SK-N-SH (cell line): ENCODE data around the gene SSBP1. TPM values are rescaled to one million over a fixed set of nuclear protein-coding genes. Genes with fewer than 3 reads are reported as not detected.

ENCODE experiments used
- CTCF ChIA-PET: fragments of 300-600, 350-600 bp; formaldehyde crosslinking; extraction: SDS; loops from one replicate; lab custom pipeline; 2021; lab: Yijun Ruan, JAX
- POLR2A ChIA-PET: fragments of 350-600 bp; sonication (Branson Sonifier 250); formaldehyde crosslinking; extraction: SDS; loops from one replicate; lab custom pipeline; 2020; ENCODE audit warnings: antibody characterized with exemption, inconsistent platforms; lab: Yijun Ruan, JAX
- DNase-seq: peaks from one replicate; pipeline ENCODE4 v3.0.0; 2012
- H2AFZ ChIP-seq: fragments of 200-600 bp; sonication (generic); 2 replicates; pipeline ENCODE4 v1.8.1; 2016; ENCODE audit warnings: antibody characterized with exemption, mild to moderate bottlenecking, low read depth
- H3F3A ChIP-seq: fragments of 200-600 bp; sonication (generic); replicated peaks from 2 replicates; pipeline ENCODE3; 2016; ENCODE audit warnings: antibody characterized with exemption, mild to moderate bottlenecking; ENCODE audit not compliant: insufficient read depth
- H3K27ac ChIP-seq, 2 experiments: fragments of 200-500 bp in 1 of 2; fragments of 200-600 bp in 1 of 2; sonication (Bioruptor generic) in 1 of 2; sonication (generic), shearing (Covaris generic) in 1 of 2; 2 replicates each; pipeline versions ENCODE4 v1.5.1 to v1.6.1; 2014 to 2016; ENCODE audit warnings: low read depth in 2 of 2, inconsistent platforms in 1 of 2, low read length in 1 of 2, mild to moderate bottlenecking in 1 of 2, mixed read lengths in 1 of 2
- H3K27me3 ChIP-seq: fragments of 200-600 bp; sonication (generic), shearing (Covaris generic); 2 replicates; pipeline ENCODE4 v1.6.1; 2016; ENCODE audit warnings: mixed run types; ENCODE audit not compliant: insufficient read depth
- H3K36me3 ChIP-seq, 2 experiments: fragments of 200-500 bp in 1 of 2; fragments of 200-600 bp in 1 of 2; sonication (Bioruptor generic) in 1 of 2; sonication (generic) in 1 of 2; replicated peaks in 1 of 2; 2 replicates each; pipeline versions ENCODE3 to v1.5.1; 2014 to 2016; ENCODE audit warnings: low read length in 1 of 2, mild to moderate bottlenecking in 1 of 2; ENCODE audit not compliant: insufficient read depth in 2 of 2, control insufficient read depth in 1 of 2
- H3K4me1 ChIP-seq, 2 experiments: fragments of 200-500 bp in 1 of 2; fragments of 200-600 bp in 1 of 2; sonication (Bioruptor generic) in 1 of 2; sonication (generic), shearing (Covaris generic) in 1 of 2; 2 replicates each; pipeline versions ENCODE4 v1.5.1 to v1.6.1; 2014 to 2016; ENCODE audit warnings: low read depth in 1 of 2, low read length in 1 of 2, mixed run types in 1 of 2; ENCODE audit not compliant: insufficient read depth in 2 of 2, control insufficient read depth in 1 of 2
- H3K4me2 ChIP-seq: fragments of 200-600 bp; sonication (generic), shearing (Covaris generic); 2 replicates; pipeline ENCODE4 v1.6.1; 2017; ENCODE audit warnings: mixed run types
- H3K4me3 ChIP-seq, 2 experiments: fragments of 200-500 bp in 1 of 2; fragments of 200-600 bp in 1 of 2; sonication (Bioruptor generic) in 1 of 2; sonication (generic), shearing (Covaris generic) in 1 of 2; 2 replicates each; pipeline versions ENCODE4 v1.5.1 to v1.8.1; 2014 to 2016; ENCODE audit warnings: low read depth in 2 of 2, inconsistent platforms in 1 of 2, low read length in 1 of 2, mild to moderate bottlenecking in 1 of 2, mixed read lengths in 1 of 2, moderate library complexity in 1 of 2
- H3K79me2 ChIP-seq: fragments of 200-600 bp; sonication (generic); 2 replicates; pipeline ENCODE4 v1.8.1; 2017; ENCODE audit warnings: mild to moderate bottlenecking; ENCODE audit not compliant: insufficient read depth
- H3K9ac ChIP-seq: fragments of 200-600 bp; sonication (generic); 2 replicates; pipeline ENCODE4 v1.6.1; 2017; ENCODE audit warnings: mixed run types
- H3K9me2 ChIP-seq: fragments of 200-600 bp; sonication (generic); 2 replicates; pipeline ENCODE4 v1.6.1; 2017; ENCODE audit warnings: mixed run types
- H3K9me3 ChIP-seq: fragments of 200-600 bp; sonication (generic); 2 replicates; pipeline ENCODE4 v1.6.1; 2017; ENCODE audit warnings: mixed run types, mild to moderate bottlenecking, moderate library complexity
- H4K20me1 ChIP-seq: fragments of 200-600 bp; sonication (generic); 2 replicates; pipeline ENCODE4 v1.6.1; 2017; ENCODE audit warnings: mild to moderate bottlenecking, mixed run types; ENCODE audit not compliant: insufficient read depth
- EP300 ChIP-seq, 2 experiments: IDR thresholded peaks; 2 replicates each; pipeline versions ENCODE4 v1.4.0 to v1.6.1; 2012; ENCODE audit warnings: borderline replicate concordance in 1 of 2, low read depth in 1 of 2, low read length in 1 of 2
- EZH2phosphoT487 ChIP-seq: fragments of 200-600 bp; sonication (generic); IDR thresholded peaks from 2 replicates; pipeline ENCODE4 v1.6.1; 2017; ENCODE audit warnings: low read depth, mixed run types, mild to moderate bottlenecking, antibody characterized with exemption, moderate library complexity, borderline replicate concordance
- FOSL2 ChIP-seq: IDR thresholded peaks from 2 replicates; pipeline ENCODE4 v1.4.0; 2012; ENCODE audit warnings: low read depth, mild to moderate bottlenecking, moderate library complexity, borderline replicate concordance
- FOXJ3 ChIP-seq: sonication (generic); formaldehyde crosslinking; IDR thresholded peaks from 2 replicates; pipeline ENCODE4 v1.5.1; 2020; ENCODE audit warnings: mild to moderate bottlenecking, missing genetic modification reagents
- FOXM1 ChIP-seq: IDR thresholded peaks from 2 replicates; pipeline ENCODE4 v1.4.0; 2012; ENCODE audit warnings: low read depth, mild to moderate bottlenecking
- GABPA ChIP-seq: IDR thresholded peaks from 2 replicates; pipeline ENCODE4 v1.4.0; 2012; ENCODE audit warnings: low read depth, mild to moderate bottlenecking
- GATA2 ChIP-seq: sonication (generic); formaldehyde crosslinking; IDR thresholded peaks from 2 replicates; pipeline ENCODE4 v1.5.0; 2020; ENCODE audit warnings: mild to moderate bottlenecking, missing genetic modification reagents
- MXI1 ChIP-seq: IDR thresholded peaks from 2 replicates; pipeline ENCODE4 v1.6.1; 2012; ENCODE audit warnings: mild to moderate bottlenecking, low read depth, low read length, improper control_type of control experiment
- NFIC ChIP-seq: IDR thresholded peaks from 2 replicates; pipeline ENCODE4 v1.4.0; 2012; ENCODE audit warnings: borderline replicate concordance
- NRF1 ChIP-seq: IDR thresholded peaks from 2 replicates; pipeline ENCODE4 v1.6.1; 2012; ENCODE audit warnings: low read depth, mild to moderate bottlenecking, low read length
- POLR2AphosphoS5 ChIP-seq: IDR thresholded peaks from 2 replicates; pipeline ENCODE4 v1.6.1; 2012; ENCODE audit warnings: low read depth, low read length
- RAD21 ChIP-seq: IDR thresholded peaks from 2 replicates; pipeline ENCODE4 v1.6.1; 2012; ENCODE audit warnings: mild to moderate bottlenecking, low read length
- RCOR1 ChIP-seq: fragments of 150-350 bp; IDR thresholded peaks from 2 replicates; pipeline ENCODE4 v1.6.1; 2017; ENCODE audit warnings: antibody characterized with exemption, low read length
- RFX5 ChIP-seq: IDR thresholded peaks from 2 replicates; pipeline ENCODE4 v1.6.1; 2012; ENCODE audit warnings: mild to moderate bottlenecking, improper control_type of control experiment, low read length
- SMC3 ChIP-seq: IDR thresholded peaks from 2 replicates; pipeline ENCODE4 v1.6.1; 2012; ENCODE audit warnings: low read depth, low read length, improper control_type of control experiment
- TAF1 ChIP-seq: IDR thresholded peaks from 2 replicates; pipeline ENCODE4 v1.6.1; 2012; ENCODE audit warnings: low read depth, mild to moderate bottlenecking, low read length, moderate library complexity, borderline replicate concordance
- TCF12 ChIP-seq: IDR thresholded peaks from 2 replicates; pipeline ENCODE4 v1.4.0; 2012
- TEAD4 ChIP-seq: IDR thresholded peaks from 2 replicates; pipeline ENCODE4 v1.4.0; 2012; ENCODE audit warnings: mild to moderate bottlenecking, borderline replicate concordance; ENCODE audit not compliant: insufficient read depth
- YY1 ChIP-seq: IDR thresholded peaks from 2 replicates; pipeline ENCODE4 v1.4.0; 2012; ENCODE audit warnings: low read depth, mild to moderate bottlenecking
- WGBS: methylation state at CpG from one replicate; pipeline ENCODE4 v1.1.6; 2017; ENCODE audit warnings: low lambda C conversion rate; 5-methylcytosine and 5-hydroxymethylcytosine counted together
- polyA plus RNA-seq, 3 experiments: library from polyadenylated mRNA; depleted of rRNA; stranded (reverse); fragments of >200 nt; gene quantifications; 2 replicates each; pipeline ENCODE4 v1.2.3, GENCODE V29; 2012
- TF ChIP-seq, protein P1 (sequence below): fragments of 150-350 bp; IDR thresholded peaks from 2 replicates; pipeline ENCODE4 v1.6.1; 2016; ENCODE audit warnings: mild to moderate bottlenecking, low read depth, low read length
- TF ChIP-seq, protein P2 (sequence below): fragments of 150-350 bp; IDR thresholded peaks from 2 replicates; pipeline ENCODE4 v1.6.1; 2017; ENCODE audit warnings: antibody characterized with exemption, low read length, low read depth, borderline replicate concordance
- TF ChIP-seq, protein P3 (sequence below): IDR thresholded peaks from 2 replicates; pipeline ENCODE4 v1.4.0; 2012; ENCODE audit warnings: low read depth, borderline replicate concordance
- TF ChIP-seq, protein P4 (sequence below): IDR thresholded peaks from 2 replicates; pipeline ENCODE4 v1.4.0; 2012; ENCODE audit warnings: low read depth, borderline replicate concordance
- TF ChIP-seq, protein P5 (sequence below): IDR thresholded peaks from 2 replicates; pipeline ENCODE4 v1.4.0; 2012; ENCODE audit warnings: low read depth
- TF ChIP-seq, protein P6 (sequence below): IDR thresholded peaks from 2 replicates; pipeline ENCODE4; 2012

The SSBP1 gene
- polyA plus RNA-seq, 1 of the 3 experiments (the other 2 are of a cell fraction), result 212 TPM

DNA sequence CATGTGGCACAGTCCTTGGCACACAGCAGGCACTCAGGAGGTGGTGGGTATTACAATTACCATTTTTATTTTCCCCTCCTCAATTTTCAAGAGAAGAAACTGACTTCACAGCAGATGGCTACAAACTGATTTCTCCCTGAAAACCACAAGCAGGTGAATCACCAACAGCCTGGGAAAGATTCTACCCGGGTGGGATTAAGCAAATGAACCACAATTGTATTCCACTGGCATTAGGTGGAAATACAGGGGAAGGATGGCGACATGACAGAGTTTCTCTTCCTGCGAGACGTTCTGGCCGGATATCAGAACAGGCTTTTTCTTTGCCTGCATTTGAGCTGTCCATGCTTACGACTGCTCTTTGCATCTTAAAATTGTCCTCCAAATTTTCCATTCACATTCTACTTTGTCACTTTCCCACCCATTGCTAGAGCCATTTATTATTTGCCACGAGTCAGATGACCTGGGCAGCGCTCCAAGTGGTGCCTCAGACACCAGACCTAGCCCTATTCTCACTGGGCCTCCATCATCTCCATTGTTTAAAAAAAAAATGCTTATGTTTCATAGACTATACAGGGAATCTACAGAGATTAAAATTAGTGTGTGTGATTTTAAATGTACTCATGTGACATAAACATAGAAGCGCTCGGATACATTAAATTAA is 40.8 kb upstream of the SSBP1 start:
- Histone ChIP-seq H4K20me1 (peaks cover 34% of the 10 kb centered on the region), H3K9me3 (no peaks in the 10 kb centered on the region), H3K4me3 (0 out of 4 replicates have a peak overlapping the region, but pooled peaks of 1 of the 2 experiments have one; percentile 18), H3K79me2 (peaks cover 80% of the 10 kb centered on the region), H2AFZ (no peak overlapping the region), H3K27me3 (no peaks in the 10 kb centered on the region), H3K9me2 (no peaks in the 10 kb centered on the region), H3F3A (peaks cover 5% of the 10 kb centered on the region), H3K27ac (peak overlapping the region in 1 of 2 experiments; percentile 33; a peak in 2 of 4 replicates), H3K4me1 (peaks cover 16 to 18% of the 10 kb centered on the region in 2 experiments; a peak in 2 of 4 replicates), H3K36me3 (no peaks in the 10 kb centered on the region), H3K4me2 (peak overlapping the region; percentile 43), H3K9ac (peak overlapping the region; percentile 9; the same call in 1 of the 2 replicates)
- POLR2A ChIA-PET, result no interaction called here
- DNase-seq, result no peak
- WGBS, result 70% methylated on average over 10 of the region's 10 CpGs
- CTCF ChIA-PET, result interaction anchor here (1.9 kb wide), 1 partner anchor 41 kb away, joined by 10 read pairs; the partner anchor contains the start of gene SSBP1
- TF ChIP-seq GABPA (no peak), NRF1 (no peak), GATA2 (CRISPR knock-in tag) (no peak), FOXJ3 (CRISPR knock-in tag) (no peak), SMC3 (no peak), EP300 (IDR thresholded peaks at IDR 0.05; ENCODE audit: borderline replicate concordance in 1 of 2, low read depth in 1 of 2, low read length in 1 of 2) (peak in 1 of 2 experiments; percentile 47; a peak in 1 of 4 replicates), FOSL2 (peak; percentile 47; the same call in 1 of the 2 replicates), MXI1 (no peak), YY1 (no peak), RAD21 (no peak), RCOR1 (no peak), TCF12 (peak; percentile 83), FOXM1 (no peak), EZH2phosphoT487 (no peak), TAF1 (no peak), RFX5 (no peak), NFIC (peak; percentile 45), TEAD4 (no peak), POLR2AphosphoS5 (no peak; the same call in 1 of the 2 replicates)
- TF ChIP-seq, protein P1, sequence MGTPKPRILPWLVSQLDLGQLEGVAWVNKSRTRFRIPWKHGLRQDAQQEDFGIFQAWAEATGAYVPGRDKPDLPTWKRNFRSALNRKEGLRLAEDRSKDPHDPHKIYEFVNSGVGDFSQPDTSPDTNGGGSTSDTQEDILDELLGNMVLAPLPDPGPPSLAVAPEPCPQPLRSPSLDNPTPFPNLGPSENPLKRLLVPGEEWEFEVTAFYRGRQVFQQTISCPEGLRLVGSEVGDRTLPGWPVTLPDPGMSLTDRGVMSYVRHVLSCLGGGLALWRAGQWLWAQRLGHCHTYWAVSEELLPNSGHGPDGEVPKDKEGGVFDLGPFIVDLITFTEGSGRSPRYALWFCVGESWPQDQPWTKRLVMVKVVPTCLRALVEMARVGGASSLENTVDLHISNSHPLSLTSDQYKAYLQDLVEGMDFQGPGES, result no peak
- TF ChIP-seq, protein P2, sequence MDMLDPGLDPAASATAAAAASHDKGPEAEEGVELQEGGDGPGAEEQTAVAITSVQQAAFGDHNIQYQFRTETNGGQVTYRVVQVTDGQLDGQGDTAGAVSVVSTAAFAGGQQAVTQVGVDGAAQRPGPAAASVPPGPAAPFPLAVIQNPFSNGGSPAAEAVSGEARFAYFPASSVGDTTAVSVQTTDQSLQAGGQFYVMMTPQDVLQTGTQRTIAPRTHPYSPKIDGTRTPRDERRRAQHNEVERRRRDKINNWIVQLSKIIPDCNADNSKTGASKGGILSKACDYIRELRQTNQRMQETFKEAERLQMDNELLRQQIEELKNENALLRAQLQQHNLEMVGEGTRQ, result no peak
- TF ChIP-seq, protein P3, sequence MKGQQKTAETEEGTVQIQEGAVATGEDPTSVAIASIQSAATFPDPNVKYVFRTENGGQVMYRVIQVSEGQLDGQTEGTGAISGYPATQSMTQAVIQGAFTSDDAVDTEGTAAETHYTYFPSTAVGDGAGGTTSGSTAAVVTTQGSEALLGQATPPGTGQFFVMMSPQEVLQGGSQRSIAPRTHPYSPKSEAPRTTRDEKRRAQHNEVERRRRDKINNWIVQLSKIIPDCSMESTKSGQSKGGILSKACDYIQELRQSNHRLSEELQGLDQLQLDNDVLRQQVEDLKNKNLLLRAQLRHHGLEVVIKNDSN, result no peak
- TF ChIP-seq, protein P4, sequence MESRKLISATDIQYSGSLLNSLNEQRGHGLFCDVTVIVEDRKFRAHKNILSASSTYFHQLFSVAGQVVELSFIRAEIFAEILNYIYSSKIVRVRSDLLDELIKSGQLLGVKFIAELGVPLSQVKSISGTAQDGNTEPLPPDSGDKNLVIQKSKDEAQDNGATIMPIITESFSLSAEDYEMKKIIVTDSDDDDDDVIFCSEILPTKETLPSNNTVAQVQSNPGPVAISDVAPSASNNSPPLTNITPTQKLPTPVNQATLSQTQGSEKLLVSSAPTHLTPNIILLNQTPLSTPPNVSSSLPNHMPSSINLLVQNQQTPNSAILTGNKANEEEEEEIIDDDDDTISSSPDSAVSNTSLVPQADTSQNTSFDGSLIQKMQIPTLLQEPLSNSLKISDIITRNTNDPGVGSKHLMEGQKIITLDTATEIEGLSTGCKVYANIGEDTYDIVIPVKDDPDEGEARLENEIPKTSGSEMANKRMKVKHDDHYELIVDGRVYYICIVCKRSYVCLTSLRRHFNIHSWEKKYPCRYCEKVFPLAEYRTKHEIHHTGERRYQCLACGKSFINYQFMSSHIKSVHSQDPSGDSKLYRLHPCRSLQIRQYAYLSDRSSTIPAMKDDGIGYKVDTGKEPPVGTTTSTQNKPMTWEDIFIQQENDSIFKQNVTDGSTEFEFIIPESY, result no peak
- TF ChIP-seq, protein P5, sequence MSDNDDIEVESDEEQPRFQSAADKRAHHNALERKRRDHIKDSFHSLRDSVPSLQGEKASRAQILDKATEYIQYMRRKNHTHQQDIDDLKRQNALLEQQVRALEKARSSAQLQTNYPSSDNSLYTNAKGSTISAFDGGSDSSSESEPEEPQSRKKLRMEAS, result peak; percentile 30; the same call in 1 of the 2 replicates
- TF ChIP-seq, protein P6, sequence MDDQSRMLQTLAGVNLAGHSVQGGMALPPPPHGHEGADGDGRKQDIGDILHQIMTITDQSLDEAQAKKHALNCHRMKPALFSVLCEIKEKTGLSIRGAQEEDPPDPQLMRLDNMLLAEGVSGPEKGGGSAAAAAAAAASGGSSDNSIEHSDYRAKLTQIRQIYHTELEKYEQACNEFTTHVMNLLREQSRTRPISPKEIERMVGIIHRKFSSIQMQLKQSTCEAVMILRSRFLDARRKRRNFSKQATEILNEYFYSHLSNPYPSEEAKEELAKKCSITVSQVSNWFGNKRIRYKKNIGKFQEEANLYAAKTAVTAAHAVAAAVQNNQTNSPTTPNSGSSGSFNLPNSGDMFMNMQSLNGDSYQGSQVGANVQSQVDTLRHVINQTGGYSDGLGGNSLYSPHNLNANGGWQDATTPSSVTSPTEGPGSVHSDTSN, result peak; percentile 56; the same call in 1 of the 2 replicates
